SU-DHL-6 (cell line): ENCODE measurements around the gene UNC5C.

ENCODE experiments used
- H2AFZ ChIP-seq: fragments of 200-600 bp; sonication (generic); 2 replicates; pipeline ENCODE4 v1.6.1; 2014; ENCODE audit warnings: low read depth, mild to moderate bottlenecking, moderate library complexity, mixed read lengths, antibody characterized with exemption, low read length; ENCODE audit not compliant: severe bottlenecking
- H3F3A ChIP-seq: fragments of 200-600 bp; shearing (Covaris generic); 2 replicates; pipeline ENCODE4 v1.6.0; 2016; ENCODE audit warnings: antibody characterized with exemption, mild to moderate bottlenecking; ENCODE audit not compliant: insufficient read depth
- H3K27ac ChIP-seq: fragments of 200-600 bp; sonication (generic); 2 replicates; pipeline ENCODE4 v1.5.1; 2016; ENCODE audit warnings: low read depth, mild to moderate bottlenecking, low read length, moderate library complexity, mixed read lengths
- H3K27me3 ChIP-seq: fragments of 200-600 bp; sonication (generic), shearing (Covaris generic); 2 replicates; pipeline ENCODE4 v1.6.0; 2014; ENCODE audit warnings: mild to moderate bottlenecking, low read length
- H3K36me3 ChIP-seq: fragments of 200-600 bp; sonication (generic); 2 replicates; pipeline ENCODE4 v1.6.1; 2014; ENCODE audit warnings: mild to moderate bottlenecking, low read length, mixed read lengths
- H3K4me2 ChIP-seq: fragments of 300-600, 200-600 bp; shearing (Covaris generic), sonication (generic); 2 replicates; pipeline ENCODE4 v1.6.0; 2014; ENCODE audit warnings: low read length, low read depth, mild to moderate bottlenecking; ENCODE audit not compliant: poor library complexity, severe bottlenecking
- H3K4me3 ChIP-seq: fragments of 200-600 bp; sonication (generic); 2 replicates; pipeline ENCODE4 v1.5.1; 2014; ENCODE audit warnings: antibody characterized with exemption, low read length, mild to moderate bottlenecking, mixed read lengths; ENCODE audit not compliant: insufficient read depth, poor library complexity, severe bottlenecking
- H3K79me2 ChIP-seq: fragments of 200-600 bp; sonication (generic); 2 replicates; pipeline ENCODE4 v1.6.1; 2014; ENCODE audit warnings: mild to moderate bottlenecking, low read length, moderate library complexity; ENCODE audit not compliant: insufficient read depth
- H3K9ac ChIP-seq: fragments of 200-600 bp; sonication (generic); 2 replicates; pipeline ENCODE4 v1.7.0; 2014; ENCODE audit warnings: mild to moderate bottlenecking, low read length
- H3K9me2 ChIP-seq: fragments of 200-600 bp; sonication (generic); replicated peaks from 2 replicates; pipeline ENCODE4 v1.6.1; 2014; ENCODE audit warnings: low read length; ENCODE audit not compliant: insufficient read depth
- H3K9me3 ChIP-seq: fragments of 200-600 bp; sonication (generic); 2 replicates; pipeline ENCODE4 v1.6.1; 2014; ENCODE audit warnings: low read length, mixed read lengths; ENCODE audit not compliant: insufficient read depth
- H4K20me1 ChIP-seq: fragments of 200-600 bp; sonication (generic); 2 replicates; pipeline ENCODE4 v1.6.1; 2014; ENCODE audit warnings: low read depth, mild to moderate bottlenecking, antibody characterized with exemption, low read length, moderate library complexity, mixed read lengths
- CTCF ChIP-seq: fragments of 200-600 bp; sonication (generic); IDR thresholded peaks from one replicate; pipeline ENCODE4 v1.5.1; 2017; ENCODE audit warnings: antibody characterized with exemption, mild to moderate bottlenecking, low read length, moderate library complexity; ENCODE audit not compliant: insufficient read depth, poor library complexity, severe bottlenecking
- EZH2phosphoT487 ChIP-seq: fragments of 200-600 bp; sonication (generic), shearing (Covaris generic); conservative IDR thresholded peaks from 2 replicates; pipeline ENCODE4 v1.6.1; 2018; ENCODE audit warnings: mild to moderate bottlenecking, antibody characterized with exemption, low read length, moderate library complexity, mixed read lengths

The UNC5C gene

GRCh38 chr4:95478679-95479078, 70.1 kb downstream of the UNC5C start:
- TF ChIP-seq EZH2phosphoT487 (no peak), CTCF (no peak)
- Histone ChIP-seq H3K9me3 (no peaks in the 10 kb centered on the region), H3K4me3 (no peak overlapping the region), H3K9me2 (no peaks in the 10 kb centered on the region), H3K4me2 (no peak overlapping the region), H2AFZ (no peak overlapping the region), H3K9ac (no peak overlapping the region), H3K27me3 (no peaks in the 10 kb centered on the region), H4K20me1 (no peaks in the 10 kb centered on the region), H3F3A (no peaks in the 10 kb centered on the region), H3K36me3 (no peaks in the 10 kb centered on the region), H3K27ac (no peak overlapping the region), H3K79me2 (no peaks in the 10 kb centered on the region)

GRCh38 chr4:95476121-95476520, 72.7 kb downstream of the UNC5C start:
- Histone ChIP-seq H3K27ac (no peak overlapping the region), H3K36me3 (no peaks in the 10 kb centered on the region), H3K9me2 (no peaks in the 10 kb centered on the region), H3K9ac (no peak overlapping the region), H4K20me1 (no peaks in the 10 kb centered on the region), H3F3A (no peaks in the 10 kb centered on the region), H3K9me3 (no peaks in the 10 kb centered on the region), H3K79me2 (no peaks in the 10 kb centered on the region), H2AFZ (no peak overlapping the region), H3K4me2 (no peak overlapping the region), H3K27me3 (no peaks in the 10 kb centered on the region), H3K4me3 (no peak overlapping the region)
- TF ChIP-seq EZH2phosphoT487, result no peak
- TF ChIP-seq CTCF, result no peak

GRCh38 chr4:95472534-95472933, 76.2 kb downstream of the UNC5C start:
- no peak overlapping the region for H3K9ac ChIP-seq
- no peaks in the 10 kb centered on the region for H3K36me3 ChIP-seq
- H3F3A ChIP-seq, result no peaks in the 10 kb centered on the region
- no peaks in the 10 kb centered on the region for H3K27me3 ChIP-seq
- TF ChIP-seq CTCF (no peak), EZH2phosphoT487 (no peak)
- no peak overlapping the region for H3K27ac ChIP-seq
- H3K79me2 ChIP-seq, result no peaks in the 10 kb centered on the region
- no peak overlapping the region for H2AFZ ChIP-seq
- H3K9me3 ChIP-seq, result no peaks in the 10 kb centered on the region
- no peaks in the 10 kb centered on the region for H4K20me1 ChIP-seq
- H3K4me2 ChIP-seq, result no peak overlapping the region
- H3K9me2 ChIP-seq, result no peaks in the 10 kb centered on the region
- H3K4me3 ChIP-seq, result no peak overlapping the region
